AG09319 (cell line): Measurements from ENCODE around the gene MADD.

Source experiments
- DNase-seq: peaks from one replicate; pipeline ENCODE4 v3.0.0-alpha.2; 2010; ENCODE audit warnings: low read depth; ENCODE audit errors: extremely low read depth
- CTCF ChIP-seq: IDR thresholded peaks from 2 replicates; pipeline ENCODE4 v1.5.1; 2011; ENCODE audit warnings: low read depth, mild to moderate bottlenecking, inconsistent platforms, low read length, moderate library complexity

MADD gene

GRCh38 chr11:47276923-47277322 is 7.0 kb downstream of the MADD start:
- no peak for DNase-seq
- TF ChIP-seq CTCF: no peak

GRCh38 chr11:47278058-47278457 is 8.1 kb downstream of the MADD start:
- no peak for TF ChIP-seq CTCF
- DNase-seq: no peak

- no peak for DNase-seq
- TF ChIP-seq CTCF: no peak
These were observed 8.8 kb downstream of the MADD start for GRCh38 chr11:47278769-47279168.

GRCh38 chr11:47280099-47280498 is 10.2 kb downstream of the MADD start:
- TF ChIP-seq CTCF: no peak
- no peak for DNase-seq

- no peak for TF ChIP-seq CTCF
- no peak for DNase-seq
These were observed 10.9 kb downstream of the MADD start for GRCh38 chr11:47280860-47281259.

GRCh38 chr11:47282462-47282861 is 12.5 kb downstream of the MADD start:
- no peak for TF ChIP-seq CTCF
- DNase-seq: no peak

GRCh38 chr11:47284151-47284550 is 14.2 kb downstream of the MADD start:
- TF ChIP-seq CTCF: no peak
- DNase-seq: no peak
